Loucy (cell line): ENCODE measurements around the gene ARL2BP.
"Not testable (repeated sequence)": the region's sequence is repeated elsewhere in the genome, so short reads cannot be mapped to it uniquely, and the experiment has no call there.

ENCODE experiments used
- H2AFZ ChIP-seq: fragments of 200-600 bp; sonication (generic); 2 replicates; pipeline ENCODE4 v1.6.0; 2016; ENCODE audit warnings: antibody characterized with exemption, mild to moderate bottlenecking, low read length, moderate library complexity
- H3F3A ChIP-seq: fragments of 200-600 bp; 2 replicates; pipeline ENCODE4 v1.6.0; 2016; ENCODE audit warnings: antibody characterized with exemption, low read depth, mild to moderate bottlenecking
- H3K27me3 ChIP-seq: fragments of 200-600 bp; sonication (generic); 2 replicates; pipeline ENCODE4 v1.6.1; 2014; ENCODE audit warnings: low read length, mild to moderate bottlenecking; ENCODE audit not compliant: insufficient read depth, poor library complexity, severe bottlenecking
- H3K36me3 ChIP-seq: fragments of 200-600 bp; sonication (generic); 2 replicates; pipeline ENCODE4 v1.6.1; 2016; ENCODE audit warnings: low read length; ENCODE audit not compliant: insufficient read depth
- H3K4me1 ChIP-seq: fragments of 200-600 bp; sonication (generic); 2 replicates; pipeline ENCODE4 v1.5.1; 2014; ENCODE audit warnings: low read length, mild to moderate bottlenecking; ENCODE audit not compliant: insufficient read depth, poor library complexity, severe bottlenecking
- H3K4me2 ChIP-seq: fragments of 200-600 bp; sonication (generic); 2 replicates; pipeline ENCODE4 v1.6.0; 2014; ENCODE audit warnings: antibody characterized with exemption, low read length, low read depth, mild to moderate bottlenecking; ENCODE audit not compliant: poor library complexity, severe bottlenecking
- H3K4me3 ChIP-seq: fragments of 200-600 bp; sonication (generic); 2 replicates; pipeline ENCODE4 v1.5.1; 2014; ENCODE audit warnings: low read length, mild to moderate bottlenecking, mixed read lengths; ENCODE audit not compliant: poor library complexity, severe bottlenecking
- H3K79me2 ChIP-seq: fragments of 200-600 bp; sonication (generic); 2 replicates; pipeline ENCODE4 v1.6.1; 2014; ENCODE audit warnings: low read length; ENCODE audit not compliant: insufficient read depth
- H3K9ac ChIP-seq: fragments of 200-600 bp; sonication (generic); 2 replicates; pipeline ENCODE4 v1.6.0; 2014; ENCODE audit warnings: mild to moderate bottlenecking, low read depth, low read length, moderate library complexity; ENCODE audit not compliant: poor library complexity, severe bottlenecking
- H3K9me2 ChIP-seq: fragments of 200-600 bp; sonication (generic); replicated peaks from 2 replicates; pipeline ENCODE4 v1.6.1; 2016; ENCODE audit warnings: low read depth, low read length, mixed read lengths
- H3K9me3 ChIP-seq: fragments of 200-600 bp; sonication (generic); 2 replicates; pipeline ENCODE4 v1.6.1; 2014; ENCODE audit warnings: mild to moderate bottlenecking, antibody characterized with exemption, low read length, low read depth; ENCODE audit not compliant: insufficient read depth
- H4K20me1 ChIP-seq: fragments of 200-600 bp; sonication (generic); 2 replicates; pipeline ENCODE4 v1.6.0; 2014; ENCODE audit warnings: antibody characterized with exemption, low read length, mild to moderate bottlenecking; ENCODE audit not compliant: insufficient read depth, poor library complexity, severe bottlenecking
- CTCF ChIP-seq: fragments of 200-600 bp; sonication (generic); conservative IDR thresholded peaks from 2 replicates; pipeline ENCODE4 v1.5.1; 2014; ENCODE audit warnings: mild to moderate bottlenecking, antibody characterized with exemption, low read length
- EZH2phosphoT487 ChIP-seq: fragments of 200-600 bp; IDR thresholded peaks from 2 replicates; pipeline ENCODE4 v1.6.1; 2018; ENCODE audit warnings: antibody characterized with exemption, mild to moderate bottlenecking, moderate library complexity, borderline replicate concordance

ARL2BP gene

GRCh38 chr16:57273359-57273758 is 28.3 kb downstream of the ARL2BP start:
- Histone ChIP-seq H3K9ac (no peak overlapping the region), H3K9me2 (no peaks in the 10 kb centered on the region), H3K4me3 (no peak overlapping the region), H3K9me3 (no peaks in the 10 kb centered on the region), H3K4me2 (no peak overlapping the region), H3F3A (no peaks in the 10 kb centered on the region), H3K27me3 (peaks cover 6% of the 10 kb centered on the region), H3K79me2 (no peaks in the 10 kb centered on the region), H3K4me1 (peaks cover 9% of the 10 kb centered on the region), H3K36me3 (no peaks in the 10 kb centered on the region), H2AFZ (no peak overlapping the region), H4K20me1 (no peaks in the 10 kb centered on the region)
- TF ChIP-seq EZH2phosphoT487 (no peak), CTCF (no peak)

- Histone ChIP-seq H2AFZ (no peak overlapping the region), H3K27me3 (peaks cover 11% of the 10 kb centered on the region), H3K9ac (no peak overlapping the region), H3K9me3 (no peaks in the 10 kb centered on the region), H3K9me2 (no peaks in the 10 kb centered on the region), H3K4me3 (no peak overlapping the region), H3K4me1 (peaks cover 9% of the 10 kb centered on the region), H3F3A (no peaks in the 10 kb centered on the region), H3K36me3 (no peaks in the 10 kb centered on the region), H4K20me1 (no peaks in the 10 kb centered on the region), H3K4me2 (no peak overlapping the region), H3K79me2 (no peaks in the 10 kb centered on the region)
- TF ChIP-seq EZH2phosphoT487 = no peak
These were observed 28.8 kb downstream of the ARL2BP start for GRCh38 chr16:57273826-57274225.

- H3F3A ChIP-seq, H3K4me3 ChIP-seq, H3K9me2 ChIP-seq, H3K9ac ChIP-seq, H4K20me1 ChIP-seq, H3K36me3 ChIP-seq, H3K4me1 ChIP-seq, H3K79me2 ChIP-seq, H3K9me3 ChIP-seq, H3K4me2 ChIP-seq, H2AFZ ChIP-seq: not testable (repeated sequence)
- peaks cover 16% of the 10 kb centered on the region for H3K27me3 ChIP-seq
These were observed 30.9 kb downstream of the ARL2BP start for GRCh38 chr16:57275946-57276345.

- Histone ChIP-seq H3F3A (no peaks in the 10 kb centered on the region), H3K4me2 (no peak overlapping the region), H3K9me3 (no peaks in the 10 kb centered on the region), H3K36me3 (no peaks in the 10 kb centered on the region), H3K79me2 (no peaks in the 10 kb centered on the region), H3K9ac (no peak overlapping the region), H3K27me3 (peaks cover 21% of the 10 kb centered on the region), H3K9me2 (no peaks in the 10 kb centered on the region), H2AFZ (no peak overlapping the region), H4K20me1 (no peaks in the 10 kb centered on the region), H3K4me1 (peaks cover 9% of the 10 kb centered on the region), H3K4me3 (no peak overlapping the region)
- TF ChIP-seq EZH2phosphoT487 (no peak), CTCF (no peak)
These were observed 31.5 kb downstream of the ARL2BP start for GRCh38 chr16:57276596-57276995.
